Measurements from ENCODE around the gene ABO. TPM values are rescaled to one million over a fixed set of nuclear protein-coding genes. Genes with fewer than 3 reads are reported as not detected.
"Not testable (repeated sequence)": the region's sequence is repeated elsewhere in the genome, so short reads cannot be mapped to it uniquely, and the experiment has no call there.

Gene ABO
- total RNA-seq, 1 donor from 2014 or later = 0.17 TPM

DNA sequence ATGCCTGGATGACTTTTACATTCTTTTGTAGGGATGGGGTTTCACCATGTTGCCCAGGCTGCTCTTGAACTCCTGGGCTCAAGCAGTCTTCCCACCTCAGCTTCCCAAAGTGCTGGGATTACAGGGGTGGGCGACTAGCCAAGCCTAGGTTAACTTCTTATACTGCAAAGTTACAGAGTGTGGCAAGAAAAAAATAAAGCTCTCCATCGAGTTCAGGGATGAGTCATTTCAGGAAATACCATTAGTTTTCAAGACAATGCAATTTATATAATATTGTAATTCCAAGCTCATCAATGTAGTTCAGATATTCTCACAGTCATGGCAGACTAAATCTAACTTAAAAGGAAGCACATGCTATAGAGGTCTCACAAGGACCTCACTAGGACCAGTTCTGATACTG, 11.5 kb upstream of the ABO start:
- H3K27me3 Mint-ChIP-seq (ENCODE audit: low read depth) = peaks cover 7% of the 10 kb centered on the region
- no peak for DNase-seq (ENCODE audit: low spot score)
- H3K9me3 Mint-ChIP-seq (ENCODE audit: low read depth) = peaks cover 21% of the 10 kb centered on the region
- no peak overlapping the region for H3K4me3 Mint-ChIP-seq (ENCODE audit: unreplicated experiment)
- no peak overlapping the region for H3K27ac Mint-ChIP-seq (ENCODE audit: unreplicated experiment)
- H3K4me1 Mint-ChIP-seq (ENCODE audit: low read depth) = no peaks in the 10 kb centered on the region
- H3K36me3 Mint-ChIP-seq (ENCODE audit: low read depth) = peaks cover 4% of the 10 kb centered on the region
- TF ChIP-seq, protein P1, sequence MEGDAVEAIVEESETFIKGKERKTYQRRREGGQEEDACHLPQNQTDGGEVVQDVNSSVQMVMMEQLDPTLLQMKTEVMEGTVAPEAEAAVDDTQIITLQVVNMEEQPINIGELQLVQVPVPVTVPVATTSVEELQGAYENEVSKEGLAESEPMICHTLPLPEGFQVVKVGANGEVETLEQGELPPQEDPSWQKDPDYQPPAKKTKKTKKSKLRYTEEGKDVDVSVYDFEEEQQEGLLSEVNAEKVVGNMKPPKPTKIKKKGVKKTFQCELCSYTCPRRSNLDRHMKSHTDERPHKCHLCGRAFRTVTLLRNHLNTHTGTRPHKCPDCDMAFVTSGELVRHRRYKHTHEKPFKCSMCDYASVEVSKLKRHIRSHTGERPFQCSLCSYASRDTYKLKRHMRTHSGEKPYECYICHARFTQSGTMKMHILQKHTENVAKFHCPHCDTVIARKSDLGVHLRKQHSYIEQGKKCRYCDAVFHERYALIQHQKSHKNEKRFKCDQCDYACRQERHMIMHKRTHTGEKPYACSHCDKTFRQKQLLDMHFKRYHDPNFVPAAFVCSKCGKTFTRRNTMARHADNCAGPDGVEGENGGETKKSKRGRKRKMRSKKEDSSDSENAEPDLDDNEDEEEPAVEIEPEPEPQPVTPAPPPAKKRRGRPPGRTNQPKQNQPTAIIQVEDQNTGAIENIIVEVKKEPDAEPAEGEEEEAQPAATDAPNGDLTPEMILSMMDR (IDR thresholded peaks at IDR 0.05) = no peak

DNA sequence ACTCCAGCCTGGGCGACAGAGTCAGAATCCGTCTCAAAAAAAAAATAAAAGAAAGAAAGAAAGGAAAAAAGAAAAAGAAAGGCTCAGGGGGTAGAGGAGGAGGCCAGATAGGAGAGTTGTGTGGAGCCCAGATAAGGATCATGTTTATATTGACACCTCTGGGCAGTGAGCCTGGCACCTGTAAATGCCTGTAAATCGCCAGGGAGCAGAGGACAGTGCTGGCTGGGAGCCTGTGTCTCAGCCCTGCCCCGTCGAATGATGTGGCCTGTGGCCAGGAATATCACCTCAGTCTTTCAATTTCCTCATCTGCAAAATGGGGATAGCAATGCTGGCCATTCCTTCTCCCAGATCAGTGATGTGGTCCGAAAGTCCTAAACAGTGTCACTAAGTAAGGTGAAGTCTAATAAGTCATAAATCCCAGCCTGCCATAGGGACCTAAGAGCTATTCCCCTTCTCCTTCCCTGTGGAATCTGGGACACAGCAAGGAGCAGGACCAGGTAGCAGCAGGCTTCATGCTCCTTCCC, 10.3 kb upstream of the ABO start:
- Mint-ChIP-seq H3K4me1 (ENCODE audit: low read depth) (no peaks in the 10 kb centered on the region), H3K27me3 (ENCODE audit: low read depth) (peaks cover 10% of the 10 kb centered on the region), H3K9me3 (ENCODE audit: low read depth) (peaks cover 9% of the 10 kb centered on the region), H3K36me3 (ENCODE audit: low read depth) (peaks cover 4% of the 10 kb centered on the region), H3K27ac (ENCODE audit: unreplicated experiment) (no peak overlapping the region), H3K4me3 (ENCODE audit: unreplicated experiment) (no peak overlapping the region)
- TF ChIP-seq, protein P1 (IDR thresholded peaks at IDR 0.05) = no peak
- DNase-seq (ENCODE audit: low spot score) = no peak

- no peaks in the 10 kb centered on the region for H3K36me3 Mint-ChIP-seq (ENCODE audit: low read depth)
Measured at GRCh38 chr9:133284362-133284761, 9.4 kb upstream of the ABO start.

GRCh38 chr9:133283255-133284032, 8.4 kb upstream of the ABO start:
- H3K4me1 Mint-ChIP-seq (ENCODE audit: low read depth); H3K4me3 Mint-ChIP-seq (ENCODE audit: unreplicated experiment): not testable (repeated sequence)
- peaks cover 16% of the 10 kb centered on the region for H3K27me3 Mint-ChIP-seq (ENCODE audit: low read depth)

More at GRCh38 chr9:133284362-133284761, 9.4 kb upstream of the ABO start:
- peaks cover 2% of the 10 kb centered on the region for H3K9me3 Mint-ChIP-seq (ENCODE audit: low read depth)
- no peak overlapping the region for H3K4me3 Mint-ChIP-seq (ENCODE audit: unreplicated experiment)
- TF ChIP-seq, protein P1 (IDR thresholded peaks at IDR 0.05) = no peak
- H3K27ac Mint-ChIP-seq (ENCODE audit: unreplicated experiment) = no peak overlapping the region
- no peaks in the 10 kb centered on the region for H3K4me1 Mint-ChIP-seq (ENCODE audit: low read depth)
- no peak for DNase-seq (ENCODE audit: low spot score)
- H3K27me3 Mint-ChIP-seq (ENCODE audit: low read depth) = peaks cover 13% of the 10 kb centered on the region

DNA sequence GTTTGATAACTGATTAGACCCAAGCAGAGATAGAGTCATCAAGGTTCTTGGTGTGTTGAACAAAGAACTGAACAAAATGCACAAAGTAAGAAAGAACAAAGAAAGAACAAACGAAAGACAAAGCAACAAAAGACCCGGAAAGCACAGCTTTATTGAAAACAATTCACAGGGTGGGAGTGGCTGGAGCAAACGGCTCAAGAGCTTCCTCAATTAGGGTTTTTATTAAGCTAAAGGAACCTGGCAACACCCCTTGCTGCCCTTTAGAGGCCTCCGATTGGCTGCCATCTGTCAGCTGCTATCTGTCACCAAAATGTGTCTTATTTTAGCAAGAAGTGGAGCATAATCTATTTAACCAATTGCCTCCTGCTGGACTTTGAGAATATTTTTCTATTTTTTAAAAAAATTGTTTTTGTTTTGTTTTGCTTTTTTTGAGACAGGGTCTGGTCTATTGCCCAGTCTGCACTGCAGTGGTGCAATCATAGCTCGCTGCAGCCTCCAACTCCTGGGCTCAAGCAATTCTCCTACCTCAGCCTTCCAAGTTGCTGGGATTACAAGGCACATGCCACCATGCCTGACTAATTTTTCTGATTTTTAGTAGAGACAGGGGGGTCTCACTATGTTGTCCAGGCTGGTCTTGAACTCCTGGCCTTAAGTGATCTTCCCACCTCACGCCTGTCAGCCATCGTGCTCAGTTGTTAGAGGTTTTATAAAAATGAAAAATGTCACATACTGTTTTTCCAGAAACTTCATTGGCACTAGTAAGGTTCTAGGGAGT, 7.7 kb upstream of the ABO start:
- DNase-seq (ENCODE audit: low spot score) = no peak
- Mint-ChIP-seq H3K27me3 (ENCODE audit: low read depth) (peaks cover 22% of the 10 kb centered on the region), H3K4me1 (ENCODE audit: low read depth) (no peaks in the 10 kb centered on the region), H3K27ac (ENCODE audit: unreplicated experiment) (no peak overlapping the region), H3K9me3 (ENCODE audit: low read depth) (peaks cover 4% of the 10 kb centered on the region), H3K36me3 (ENCODE audit: low read depth) (no peaks in the 10 kb centered on the region), H3K4me3 (ENCODE audit: unreplicated experiment) (no peak overlapping the region)
- TF ChIP-seq, protein P1 (IDR thresholded peaks at IDR 0.05) = no peak

More at GRCh38 chr9:133283255-133284032, 8.4 kb upstream of the ABO start:
- H3K9me3 Mint-ChIP-seq (ENCODE audit: low read depth); H3K36me3 Mint-ChIP-seq (ENCODE audit: low read depth); DNase-seq (ENCODE audit: low spot score); H3K27ac Mint-ChIP-seq (ENCODE audit: unreplicated experiment): not testable (repeated sequence)

All from chondrocyte (in vitro differentiated cells).